ENCODE measurements around the gene SNTA1.
"Not testable (repeated sequence)": the region's sequence is repeated elsewhere in the genome, so short reads cannot be mapped to it uniquely, and the experiment has no call there.

DNA sequence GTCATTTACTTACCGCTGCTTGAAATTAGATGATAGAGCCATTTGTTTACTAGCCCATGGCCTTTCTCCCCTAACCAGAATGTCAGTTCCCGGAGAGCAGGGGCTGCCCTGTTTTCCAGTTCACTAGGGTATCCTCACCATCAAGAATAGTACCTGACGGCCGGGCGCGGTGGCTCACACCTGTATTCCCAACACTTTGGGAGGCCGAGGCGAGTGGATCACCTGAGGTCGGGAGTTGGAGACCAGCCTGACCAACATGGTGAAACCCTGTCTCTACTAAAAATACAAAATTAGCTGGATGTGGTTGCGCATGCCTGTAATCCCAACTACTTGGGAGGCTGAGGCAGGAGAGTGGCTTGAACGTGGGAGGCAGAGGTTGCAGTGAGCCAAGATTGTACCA is 19.7 kb downstream of the SNTA1 start:
- not testable (repeated sequence) for TF ChIP-seq CTCF (IDR thresholded peaks at IDR 0.05); ZFX (IDR thresholded peaks at IDR 0.05; ENCODE audit: borderline replicate concordance)

Measured in 22Rv1 (cell line).